ENCODE results near the gene BUD13. TPM values are rescaled to one million over a fixed set of nuclear protein-coding genes. Genes with fewer than 3 reads are reported as not detected.

Gene BUD13
- total RNA-seq, 3 donors from 2014 or later, result 9.9 to 19.8 (median 15.1) TPM

DNA sequence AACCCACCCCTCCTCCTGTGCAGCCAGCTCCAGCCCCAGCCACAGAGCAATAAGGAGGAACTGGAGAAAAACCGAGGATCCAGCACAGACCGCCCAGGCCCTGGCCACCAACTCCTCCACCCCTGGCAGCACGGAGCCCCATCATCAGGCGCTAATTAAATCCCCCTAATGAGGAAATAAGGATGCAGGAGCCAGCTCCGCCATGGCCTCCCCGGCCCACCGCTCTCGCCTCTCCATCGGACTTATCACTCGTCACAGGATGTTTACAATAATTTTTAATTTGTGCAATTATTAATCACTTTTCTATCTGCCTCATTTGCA, 42.6 kb downstream of the BUD13 start:
- no peaks in the 10 kb centered on the region for H3K9me3 ChIP-seq
- DNase-seq (ENCODE audit: low spot score in 2 of 2), result peak in 1 of 2 donors; percentile 33
- intact Hi-C loops (cut with DNase I; ENCODE audit: low total_unique reads), result no loop called here
- no peaks in the 10 kb centered on the region for H3K36me3 ChIP-seq
- H3K27me3 ChIP-seq, result no peaks in the 10 kb centered on the region
- H3K4me1 ChIP-seq, result no peaks in the 10 kb centered on the region
- TF ChIP-seq POLR2A (IDR thresholded peaks at IDR 0.05), result no peak
- TF ChIP-seq, protein P1, sequence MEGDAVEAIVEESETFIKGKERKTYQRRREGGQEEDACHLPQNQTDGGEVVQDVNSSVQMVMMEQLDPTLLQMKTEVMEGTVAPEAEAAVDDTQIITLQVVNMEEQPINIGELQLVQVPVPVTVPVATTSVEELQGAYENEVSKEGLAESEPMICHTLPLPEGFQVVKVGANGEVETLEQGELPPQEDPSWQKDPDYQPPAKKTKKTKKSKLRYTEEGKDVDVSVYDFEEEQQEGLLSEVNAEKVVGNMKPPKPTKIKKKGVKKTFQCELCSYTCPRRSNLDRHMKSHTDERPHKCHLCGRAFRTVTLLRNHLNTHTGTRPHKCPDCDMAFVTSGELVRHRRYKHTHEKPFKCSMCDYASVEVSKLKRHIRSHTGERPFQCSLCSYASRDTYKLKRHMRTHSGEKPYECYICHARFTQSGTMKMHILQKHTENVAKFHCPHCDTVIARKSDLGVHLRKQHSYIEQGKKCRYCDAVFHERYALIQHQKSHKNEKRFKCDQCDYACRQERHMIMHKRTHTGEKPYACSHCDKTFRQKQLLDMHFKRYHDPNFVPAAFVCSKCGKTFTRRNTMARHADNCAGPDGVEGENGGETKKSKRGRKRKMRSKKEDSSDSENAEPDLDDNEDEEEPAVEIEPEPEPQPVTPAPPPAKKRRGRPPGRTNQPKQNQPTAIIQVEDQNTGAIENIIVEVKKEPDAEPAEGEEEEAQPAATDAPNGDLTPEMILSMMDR (IDR thresholded peaks at IDR 0.05), result no peak
- no peak for TF ChIP-seq POLR2AphosphoS5 (IDR thresholded peaks at IDR 0.05)
- H3K4me3 ChIP-seq, result no peak overlapping the region
- no peak overlapping the region for H3K27ac ChIP-seq

DNA sequence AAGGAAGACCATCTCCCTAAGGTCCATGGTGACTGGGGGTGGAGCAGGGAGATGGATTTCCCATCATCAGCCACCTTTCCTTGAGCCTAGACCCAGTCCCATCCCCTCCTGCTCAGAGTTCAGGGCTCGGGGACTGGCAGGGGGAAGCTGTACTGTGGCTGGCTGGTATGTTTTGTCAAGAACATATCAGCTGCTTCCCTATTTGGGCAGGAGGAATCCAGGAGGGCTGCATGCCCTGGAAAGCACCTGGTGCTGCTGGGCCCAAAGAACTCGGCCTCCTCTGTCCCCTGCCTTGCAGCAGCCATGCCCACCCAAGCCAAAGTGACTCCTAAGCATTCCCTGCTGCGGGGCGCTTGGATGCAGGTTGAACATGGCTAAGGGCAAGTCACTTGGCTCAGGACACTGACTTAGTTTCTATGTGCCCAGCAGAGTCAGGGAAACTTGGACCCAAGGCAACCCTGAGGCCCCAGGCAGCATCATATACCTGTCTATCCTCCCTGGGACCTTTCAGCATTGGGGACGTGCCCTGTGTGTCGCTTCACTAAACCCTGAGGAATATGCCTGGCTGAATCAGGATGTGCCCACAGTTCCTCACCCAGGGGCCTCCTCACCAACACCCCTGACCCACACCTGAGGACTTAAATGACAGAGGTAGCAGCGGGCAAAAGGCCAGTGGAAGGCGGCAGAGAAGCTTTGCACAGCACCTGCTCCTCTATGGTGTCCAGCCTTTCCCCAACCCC, 43.1 kb downstream of the BUD13 start:
- Histone ChIP-seq H3K27me3 (no peaks in the 10 kb centered on the region), H3K9me3 (no peaks in the 10 kb centered on the region), H3K36me3 (no peaks in the 10 kb centered on the region), H3K27ac (no peak overlapping the region), H3K4me1 (no peaks in the 10 kb centered on the region), H3K4me3 (no peak overlapping the region)
- intact Hi-C loops (cut with DNase I; ENCODE audit: low total_unique reads), result no loop called here
- TF ChIP-seq POLR2A (IDR thresholded peaks at IDR 0.05) (no peak), POLR2AphosphoS5 (IDR thresholded peaks at IDR 0.05) (no peak)
- TF ChIP-seq, protein P1 (IDR thresholded peaks at IDR 0.05), result no peak
- peak in 1 of 2 donors; percentile 15 for DNase-seq (ENCODE audit: low spot score in 2 of 2)

DNA sequence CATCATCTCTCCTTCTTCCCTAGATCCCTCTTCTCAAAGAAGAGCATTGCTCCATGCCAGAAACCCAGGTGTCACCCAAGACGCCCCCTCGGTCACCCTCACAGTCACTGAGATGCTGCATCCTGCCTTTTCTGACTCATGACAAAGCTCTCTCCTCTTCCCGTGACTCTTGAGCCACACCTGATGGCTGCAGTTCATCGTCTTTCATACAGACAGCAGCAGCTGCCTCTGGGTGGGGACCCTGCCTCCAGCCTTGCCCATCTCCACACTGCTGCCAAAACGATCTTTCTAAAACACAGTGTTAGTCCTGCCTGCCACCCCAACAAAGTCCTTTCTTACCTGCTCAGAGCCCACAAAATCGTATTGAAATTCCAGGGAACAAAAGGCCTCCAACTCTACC, 44.8 kb downstream of the BUD13 start:
- Histone ChIP-seq H3K9me3 (no peaks in the 10 kb centered on the region), H3K4me3 (no peak overlapping the region), H3K4me1 (no peaks in the 10 kb centered on the region), H3K27me3 (no peaks in the 10 kb centered on the region), H3K36me3 (no peaks in the 10 kb centered on the region), H3K27ac (no peak overlapping the region)
- intact Hi-C loops (cut with DNase I; ENCODE audit: low total_unique reads), result no loop called here
- TF ChIP-seq POLR2AphosphoS5 (IDR thresholded peaks at IDR 0.05), result no peak
- TF ChIP-seq, protein P1 (IDR thresholded peaks at IDR 0.05), result no peak
- no peak for TF ChIP-seq POLR2A (IDR thresholded peaks at IDR 0.05)
- DNase-seq (ENCODE audit: low spot score in 2 of 2), result no peak

DNA sequence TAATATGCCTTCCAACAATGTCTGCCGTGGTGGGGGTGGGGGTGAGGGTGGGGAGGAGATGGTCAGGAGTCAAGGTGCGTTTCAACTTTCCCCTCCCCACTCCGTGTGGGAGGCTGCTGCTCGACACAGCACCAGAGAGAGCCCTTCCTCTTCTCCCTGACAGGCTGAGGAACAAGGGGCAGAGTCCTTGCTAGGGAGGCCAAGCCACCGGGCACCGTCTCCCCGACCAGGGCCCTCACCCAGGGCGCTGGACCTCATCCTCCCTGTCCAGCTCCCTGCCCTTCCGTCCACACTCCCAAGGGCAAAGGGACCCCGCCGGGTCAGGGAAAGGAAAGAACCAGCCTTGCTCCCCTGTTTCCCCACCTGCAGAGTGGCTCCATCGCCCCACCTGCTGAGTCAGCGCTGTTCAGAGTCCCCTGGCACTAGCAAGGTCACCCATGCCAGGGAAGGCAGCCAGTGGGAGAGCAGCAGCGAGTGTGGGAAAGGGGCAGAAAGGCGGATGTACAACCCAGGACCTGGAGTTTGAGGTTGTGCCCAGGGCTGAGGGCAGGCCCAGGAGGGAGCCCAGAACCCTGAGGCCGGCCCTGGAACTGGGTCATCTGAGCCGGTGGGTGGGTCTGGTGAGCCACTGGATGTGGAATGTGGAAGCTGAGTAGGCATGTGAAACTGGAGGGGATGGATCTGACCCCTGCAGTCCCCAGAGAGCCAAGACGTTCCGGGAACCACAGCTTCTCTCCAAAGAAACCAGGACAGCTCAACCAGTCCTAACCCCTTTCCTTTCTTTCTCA, 47.2 kb downstream of the BUD13 start:
- Histone ChIP-seq H3K27me3 (no peaks in the 10 kb centered on the region), H3K36me3 (no peaks in the 10 kb centered on the region), H3K27ac (no peak overlapping the region), H3K4me1 (no peaks in the 10 kb centered on the region), H3K9me3 (no peaks in the 10 kb centered on the region), H3K4me3 (no peak overlapping the region)
- DNase-seq (ENCODE audit: low spot score in 2 of 2), result no peak
- TF ChIP-seq POLR2AphosphoS5 (IDR thresholded peaks at IDR 0.05) (no peak), POLR2A (IDR thresholded peaks at IDR 0.05) (no peak)
- TF ChIP-seq, protein P1 (IDR thresholded peaks at IDR 0.05), result no peak
- intact Hi-C loops (cut with DNase I; ENCODE audit: low total_unique reads), result no loop called here

DNA sequence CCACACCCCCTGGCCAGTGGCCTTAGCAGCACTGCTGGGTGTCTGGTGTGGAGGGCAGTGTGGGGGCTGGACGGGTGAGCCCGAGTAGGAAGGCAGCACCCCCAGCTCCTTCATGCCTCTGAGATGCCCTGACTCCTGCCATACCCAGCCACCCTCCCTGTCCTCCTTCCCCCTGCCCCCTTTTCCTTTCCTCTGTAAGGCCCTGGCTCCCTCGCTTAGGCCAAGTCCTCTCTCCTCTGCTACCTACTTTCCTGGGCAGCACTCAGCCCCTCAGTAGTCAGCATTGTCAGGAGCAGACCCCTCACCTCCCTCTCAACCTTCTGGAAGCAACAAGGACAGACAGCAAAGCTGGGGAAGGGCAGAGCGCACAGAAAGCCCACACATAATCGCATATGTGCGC, 48.0 kb downstream of the BUD13 start:
- no peaks in the 10 kb centered on the region for H3K4me1 ChIP-seq
- TF ChIP-seq POLR2A (IDR thresholded peaks at IDR 0.05), result no peak
- TF ChIP-seq, protein P1 (IDR thresholded peaks at IDR 0.05), result no peak
- H3K27ac ChIP-seq, result no peak overlapping the region
- intact Hi-C loops (cut with DNase I; ENCODE audit: low total_unique reads), result no loop called here
- H3K4me3 ChIP-seq, result no peak overlapping the region
- no peaks in the 10 kb centered on the region for H3K27me3 ChIP-seq
- DNase-seq (ENCODE audit: low spot score in 2 of 2), result no peak
- no peaks in the 10 kb centered on the region for H3K9me3 ChIP-seq
- no peaks in the 10 kb centered on the region for H3K36me3 ChIP-seq

Measured in breast epithelium (tissue), 4 donors.